Measurements from ENCODE around the gene IQGAP1.
"Not testable (repeated sequence)": the region's sequence is repeated elsewhere in the genome, so short reads cannot be mapped to it uniquely, and the experiment has no call there.

IQGAP1 gene

DNA sequence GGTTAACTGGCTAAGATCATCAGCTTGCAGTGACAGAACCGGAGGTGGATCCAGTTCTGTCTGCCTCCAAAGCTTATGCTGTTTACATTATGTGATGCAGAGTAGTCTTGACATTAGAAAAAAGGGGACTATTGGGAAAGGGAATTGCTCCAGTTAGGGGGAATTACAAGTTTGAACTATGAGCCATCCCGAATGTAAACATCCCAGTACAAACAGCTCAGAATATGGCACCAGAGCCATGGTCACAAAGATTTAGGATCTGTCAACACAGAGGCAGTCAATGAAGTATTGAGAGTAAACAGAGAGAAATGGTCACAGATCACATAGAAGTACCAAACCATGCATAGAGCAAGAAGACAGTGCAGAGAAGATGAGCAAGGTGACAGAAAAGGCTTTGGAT is 101.9 kb downstream of the IQGAP1 start:
- no peak for DNase-seq

GRCh38 chr15:90493647-90494046 is 105.6 kb downstream of the IQGAP1 start:
- no peak for DNase-seq

- DNase-seq = no peak
Observed at GRCh38 chr15:90495067-90495466, 107.0 kb downstream of the IQGAP1 start.

- no peak for DNase-seq
Observed at GRCh38 chr15:90496791-90497190, 108.7 kb downstream of the IQGAP1 start.

GRCh38 chr15:90497376-90497775 is 109.3 kb downstream of the IQGAP1 start:
- DNase-seq = no peak

- no peak for DNase-seq
Observed at GRCh38 chr15:90497912-90498311, 109.9 kb downstream of the IQGAP1 start.

GRCh38 chr15:90500171-90500570 is 112.1 kb downstream of the IQGAP1 start:
- no peak for DNase-seq

- DNase-seq = no peak
Observed at GRCh38 chr15:90501898-90502297, 113.9 kb downstream of the IQGAP1 start.

DNA sequence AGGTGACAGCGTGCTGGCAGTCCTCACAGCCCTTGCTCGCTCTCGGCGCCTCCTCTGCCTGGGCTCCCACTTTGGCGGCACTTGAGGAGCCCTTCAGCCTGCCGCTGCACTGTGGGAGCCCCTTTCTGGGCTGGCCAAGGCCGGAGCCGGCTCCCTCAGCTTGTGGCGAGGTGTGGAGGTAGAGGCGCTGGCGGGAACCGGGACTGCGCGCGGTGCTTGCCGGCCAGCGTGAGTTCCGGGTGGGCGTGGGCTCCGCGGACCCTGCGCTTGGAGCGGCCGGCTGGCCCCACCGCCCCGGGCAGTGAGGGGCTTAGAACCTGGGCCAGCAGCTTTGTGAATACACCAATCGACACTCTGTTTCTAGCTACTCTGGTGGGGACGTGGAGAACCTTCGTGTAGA is 122.7 kb downstream of the IQGAP1 start:
- DNase-seq = not testable (repeated sequence)

GRCh38 chr15:90511211-90511618 is 123.2 kb downstream of the IQGAP1 start:
- not testable (repeated sequence) for DNase-seq

DNA sequence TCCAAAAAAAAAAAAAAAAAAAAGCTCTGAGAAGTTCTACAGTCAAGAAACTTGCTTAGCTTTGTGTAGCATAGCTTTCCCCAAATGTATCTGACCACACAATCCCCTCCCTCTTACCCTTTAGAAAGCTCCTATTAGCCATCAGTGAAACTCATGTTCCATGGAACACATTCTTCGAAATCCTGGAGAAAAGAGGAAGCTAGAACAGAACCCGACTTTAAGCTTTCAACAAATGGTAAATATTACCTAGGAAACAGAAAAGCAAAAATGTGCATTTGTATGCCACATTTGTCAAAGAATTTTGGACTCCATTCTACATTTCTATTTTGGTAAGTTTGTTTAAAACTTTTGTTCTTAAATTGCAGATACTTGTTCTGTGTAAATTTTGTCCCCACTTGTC is 124.2 kb downstream of the IQGAP1 start:
- no peak for DNase-seq

- no peak for DNase-seq
Observed at GRCh38 chr15:90512981-90513380, 124.9 kb downstream of the IQGAP1 start.

DNA sequence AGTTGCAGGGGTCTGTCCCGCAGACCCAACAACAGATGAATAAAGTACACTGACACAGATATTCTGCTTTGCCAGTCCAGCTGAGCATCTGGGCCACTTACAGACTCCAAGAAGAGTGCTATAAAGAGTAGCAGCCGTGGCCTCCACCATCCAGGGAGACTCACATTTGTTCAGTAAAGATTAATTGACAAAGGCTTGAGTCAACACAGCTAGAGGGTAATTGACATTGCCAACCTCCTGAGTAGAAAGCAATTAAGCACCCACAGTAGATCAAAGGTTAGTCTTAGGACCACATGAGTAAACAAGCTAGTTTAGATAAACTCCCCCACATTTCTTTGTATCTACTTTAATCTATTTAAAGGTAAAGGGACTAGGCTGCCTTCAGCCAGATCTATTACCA is 125.4 kb downstream of the IQGAP1 start:
- DNase-seq = no peak

DNA sequence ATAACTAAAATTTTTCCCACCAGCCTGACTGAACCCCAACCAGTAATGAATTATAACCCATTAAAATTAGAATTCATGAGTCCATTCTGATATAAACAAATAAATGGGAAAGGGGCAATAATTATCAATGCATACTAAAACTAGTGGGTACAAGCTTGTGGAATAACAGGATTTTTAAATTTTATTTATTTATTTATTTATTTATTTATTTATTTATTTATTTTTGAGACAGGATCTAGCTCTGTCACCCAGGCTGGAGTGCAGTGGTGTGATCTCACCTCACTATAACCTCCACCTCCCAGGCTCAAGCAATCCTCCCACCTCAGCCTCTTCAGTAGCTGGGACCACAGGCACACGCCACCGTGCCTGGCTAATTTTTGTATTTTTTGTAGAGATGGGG is 125.9 kb downstream of the IQGAP1 start:
- not testable (repeated sequence) for DNase-seq

DNA sequence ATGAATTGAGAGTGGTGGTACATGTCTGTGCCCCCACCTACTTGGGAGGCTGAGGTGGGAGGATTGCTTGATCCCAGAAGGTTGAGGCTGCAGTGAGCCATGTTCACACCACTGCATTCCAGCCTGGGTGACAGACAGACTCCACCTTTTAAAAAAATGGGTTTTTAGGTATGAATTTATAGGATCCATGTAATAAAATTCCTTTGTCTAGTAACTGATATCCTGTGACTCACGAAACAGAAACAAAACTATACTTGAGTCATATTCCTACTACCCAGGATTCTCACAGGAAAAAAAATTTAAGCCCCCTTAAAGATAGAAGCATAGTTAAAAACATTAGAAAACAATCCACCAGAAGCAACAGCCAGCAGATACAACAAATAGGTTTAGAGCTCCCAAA is 131.6 kb downstream of the IQGAP1 start:
- no peak for DNase-seq

DNA sequence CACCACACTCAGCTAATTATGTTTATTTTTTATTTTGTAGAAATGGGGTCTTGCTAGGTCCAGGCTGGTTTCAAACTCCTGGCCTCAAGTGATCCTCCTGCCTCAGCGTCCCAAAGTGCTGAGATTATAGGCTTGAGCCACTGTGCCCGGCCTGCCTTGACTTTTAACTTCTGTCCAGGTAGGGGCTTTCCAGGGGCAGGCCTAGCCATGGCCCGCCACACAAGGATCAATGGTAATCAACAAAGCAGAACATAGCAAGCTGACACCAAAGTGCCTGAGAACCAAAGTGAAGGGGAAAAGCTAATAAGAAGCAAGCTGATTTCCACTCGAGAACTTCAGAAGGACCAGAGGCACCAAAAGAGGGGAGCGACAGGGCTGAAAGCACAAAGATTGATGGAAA is 132.3 kb downstream of the IQGAP1 start:
- DNase-seq = no peak

DNA sequence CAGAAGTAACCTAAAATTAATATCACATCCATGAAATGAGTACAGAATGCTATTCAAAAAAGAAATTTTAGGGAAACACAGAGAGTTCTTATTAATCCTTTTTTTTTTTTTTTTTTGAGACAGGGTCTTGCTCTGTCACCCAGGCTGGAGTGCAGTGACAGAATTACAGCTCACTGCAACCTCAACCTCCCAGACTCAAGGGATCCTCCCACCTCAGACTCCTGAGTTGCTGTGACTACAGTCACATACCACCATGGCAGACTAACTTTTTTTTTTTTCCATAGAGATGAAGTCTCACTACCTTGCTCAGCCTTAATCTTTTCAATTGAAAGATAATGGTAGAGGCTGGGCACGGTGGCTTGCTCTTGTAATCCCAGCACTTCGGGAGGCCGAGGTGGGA is 135.3 kb downstream of the IQGAP1 start:
- DNase-seq = no peak

- not testable (repeated sequence) for DNase-seq
Observed at GRCh38 chr15:90524018-90524803, 136.2 kb downstream of the IQGAP1 start.

DNA sequence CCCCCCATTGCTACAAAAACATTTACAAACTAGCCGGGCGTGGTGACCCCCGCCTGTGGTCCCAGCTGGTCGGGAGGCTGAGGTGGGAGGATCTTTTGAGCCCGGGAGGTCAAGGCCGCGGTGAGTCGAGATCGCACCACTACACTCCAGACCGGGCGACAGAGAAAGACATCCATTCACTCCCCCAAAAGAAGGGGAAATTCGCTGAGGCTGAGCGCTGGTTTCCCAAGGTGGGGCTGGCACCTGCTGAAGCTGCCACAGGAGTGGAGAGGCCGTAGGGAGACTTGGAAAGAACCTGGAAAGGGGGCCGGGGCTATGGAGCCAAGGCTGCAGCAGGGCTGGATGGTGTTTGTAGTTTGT is 140.9 kb downstream of the IQGAP1 start:
- DNase-seq = no peak

DNA sequence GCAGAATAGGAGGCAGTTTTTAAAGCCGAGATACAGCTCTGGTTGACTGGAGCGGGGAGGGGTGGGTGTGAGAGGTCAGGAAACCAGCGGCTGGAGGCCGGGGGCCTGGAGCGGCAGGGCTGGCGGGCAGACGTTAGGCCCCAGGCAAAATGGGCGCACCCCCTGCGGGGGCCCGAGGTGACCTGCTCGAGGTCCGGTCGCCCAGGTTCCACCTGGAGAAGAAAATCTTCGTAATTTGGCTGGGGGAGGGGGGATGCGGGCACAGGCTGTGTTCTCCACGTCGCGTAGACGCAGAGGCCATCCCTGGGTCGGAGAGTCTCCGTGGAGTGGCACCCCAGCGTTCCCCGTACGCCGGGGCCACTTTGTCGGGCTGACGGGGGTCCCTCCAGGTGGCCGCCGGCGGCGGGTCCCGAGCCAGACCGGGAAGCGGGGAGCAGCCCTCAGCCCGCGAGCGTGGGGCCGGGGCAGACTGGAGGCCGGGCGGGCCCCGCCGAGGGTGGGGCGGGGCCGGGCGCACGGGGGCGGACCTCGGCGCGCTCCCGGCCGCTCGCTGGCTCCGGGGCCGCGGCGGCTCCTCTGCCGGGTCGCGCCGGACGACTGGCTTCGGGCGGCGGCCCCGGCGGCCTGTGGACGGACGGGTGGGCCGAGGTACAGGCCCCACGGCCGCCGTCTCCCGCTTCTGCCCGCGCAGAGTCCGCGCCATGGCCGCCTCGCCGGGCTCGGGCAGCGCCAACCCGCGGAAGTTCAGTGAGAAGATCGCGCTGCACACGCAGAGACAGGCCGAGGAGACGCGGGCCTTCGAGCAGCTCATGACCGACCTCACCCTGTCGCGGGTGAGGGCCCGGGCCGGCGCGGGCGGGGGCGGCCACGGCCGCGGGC is 141.6 kb downstream of the IQGAP1 start, which contains the start of gene CRTC3:
Gene CRTC3, plus strand, starts transcription at position 553 of the 879 bp plus-strand sequence. Its CDS starts 149 bp downstream, at position 702.
- DNase-seq = peak; percentile 57

- peak; percentile 30 for DNase-seq
Observed at GRCh38 chr15:90530250-90531051, 142.4 kb downstream of the IQGAP1 start.

- DNase-seq = no peak
Observed at GRCh38 chr15:90531147-90531546, 143.1 kb downstream of the IQGAP1 start.

GRCh38 chr15:90535254-90535653 is 147.2 kb downstream of the IQGAP1 start:
- DNase-seq = no peak

All from hematopoietic multipotent progenitor cell treated with erythropoietin and hydrocortisone succinate and interleukin-3 and kit ligand, for 8 days (in vitro differentiated cells).